ENCODE data around the gene CHDH. TPM values are rescaled to one million over a fixed set of nuclear protein-coding genes. Genes with fewer than 3 reads are reported as not detected.

Gene CHDH, protein sequence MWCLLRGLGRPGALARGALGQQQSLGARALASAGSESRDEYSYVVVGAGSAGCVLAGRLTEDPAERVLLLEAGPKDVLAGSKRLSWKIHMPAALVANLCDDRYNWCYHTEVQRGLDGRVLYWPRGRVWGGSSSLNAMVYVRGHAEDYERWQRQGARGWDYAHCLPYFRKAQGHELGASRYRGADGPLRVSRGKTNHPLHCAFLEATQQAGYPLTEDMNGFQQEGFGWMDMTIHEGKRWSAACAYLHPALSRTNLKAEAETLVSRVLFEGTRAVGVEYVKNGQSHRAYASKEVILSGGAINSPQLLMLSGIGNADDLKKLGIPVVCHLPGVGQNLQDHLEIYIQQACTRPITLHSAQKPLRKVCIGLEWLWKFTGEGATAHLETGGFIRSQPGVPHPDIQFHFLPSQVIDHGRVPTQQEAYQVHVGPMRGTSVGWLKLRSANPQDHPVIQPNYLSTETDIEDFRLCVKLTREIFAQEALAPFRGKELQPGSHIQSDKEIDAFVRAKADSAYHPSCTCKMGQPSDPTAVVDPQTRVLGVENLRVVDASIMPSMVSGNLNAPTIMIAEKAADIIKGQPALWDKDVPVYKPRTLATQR
- 1 to 10 TPM; 3.2 to 4.9 TPM for total RNA-seq
- 10 to 100 TPM in 1 of 2 donors, 1 to 10 TPM in 1; 8.6 to 10.2 TPM for polyA plus RNA-seq (ENCODE audit: insufficient read length in 2 of 2)
- long read RNA-seq, donor 1, full-length matches to known transcripts = 1 of 1 reads
- long read RNA-seq, donor 1, partial matches to known transcripts = 0 of 1 reads
- long read RNA-seq, donor 1, other reads (novel, unspliced or antisense) = 0 of 1 reads
- long read RNA-seq, donor 2, full-length matches to known transcripts = 1 of 1 reads
- long read RNA-seq, donor 2, partial matches to known transcripts = 0 of 1 reads
- long read RNA-seq, donor 2, other reads (novel, unspliced or antisense) = 0 of 1 reads
- long read RNA-seq, donor 3, full-length matches to known transcripts = 1 of 1 reads
- long read RNA-seq, donor 3, partial matches to known transcripts = 0 of 1 reads
- long read RNA-seq, donor 3, other reads (novel, unspliced or antisense) = 0 of 1 reads
- long read RNA-seq, donor 4 = 0 reads

DNA sequence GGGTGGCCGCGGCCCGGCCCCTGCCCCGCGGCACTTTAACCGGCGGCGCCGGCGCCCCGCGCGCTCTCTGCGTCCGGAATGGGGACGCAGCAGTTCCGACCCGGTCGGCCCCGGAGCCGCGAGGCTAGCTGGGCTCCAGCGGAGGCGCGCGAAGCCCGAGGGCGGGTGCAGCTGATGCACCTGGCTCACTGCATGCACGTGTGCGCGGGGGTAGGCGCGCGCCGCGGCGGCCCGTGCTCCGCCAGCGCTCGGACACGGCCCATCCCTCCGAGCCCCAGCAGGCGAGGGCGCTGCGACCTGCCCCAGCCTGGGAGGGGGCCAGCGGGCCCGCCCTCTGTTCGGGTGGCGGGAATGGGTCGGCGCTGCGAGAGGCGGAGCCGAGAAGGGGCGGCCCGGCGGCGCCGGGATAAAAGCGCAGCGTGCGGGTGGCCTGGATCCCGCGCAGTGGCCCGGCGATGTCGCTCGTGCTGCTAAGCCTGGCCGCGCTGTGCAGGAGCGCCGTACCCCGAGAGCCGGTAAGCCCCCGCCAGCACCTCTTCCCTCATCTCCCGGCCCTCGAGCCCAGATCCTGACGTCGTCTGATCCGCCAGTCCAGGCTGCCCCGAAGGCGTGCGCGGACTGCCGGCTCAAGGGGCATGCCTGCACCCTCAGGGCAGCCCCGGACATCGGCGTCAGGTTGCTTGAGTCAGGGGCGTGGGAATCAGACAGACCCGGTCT is at the start of gene CHDH, which contains the start of gene IL17RB:
CHDH (minus strand) TSS at position 286 of the 717 bp plus-strand sequence. CDS start 22,411 bp downstream, outside the sequence.
IL17RB (plus strand) TSS at position 435 of the 717 bp plus-strand sequence; CDS start at position 456, 21 bp downstream.
- peak within 1 kb of the TSS; percentile 65 for H3K27ac ChIP-seq (ENCODE audit: low read depth, low read length)
- H3K36me3 ChIP-seq (ENCODE audit: control insufficient read depth, insufficient read depth, low read length) = no peaks in the 10 kb centered on the region
- H3K27me3 ChIP-seq (ENCODE audit: control insufficient read depth, insufficient read depth, low read length) = peaks cover 14% of the 10 kb centered on the region
- H3K4me3 ChIP-seq (ENCODE audit: low read depth, low read length) = peak within 1 kb of the TSS; percentile 46
- DNase-seq (ENCODE audit: low read depth in 4 of 6, low spot score in 6 of 6) = peak in 5 of 6 donors; percentile 33 to 81 (median 41)
- H3K9me3 ChIP-seq (ENCODE audit: control insufficient read depth, insufficient read depth, low read length) = no peaks in the 10 kb centered on the region
- H3K4me1 ChIP-seq (ENCODE audit: control insufficient read depth, insufficient read depth, low read length) = peaks cover 45% of the 10 kb centered on the region
- WGBS (ENCODE audit: insufficient coverage) = under 1% methylated on average over 91 of the region's 91 CpGs

DNA sequence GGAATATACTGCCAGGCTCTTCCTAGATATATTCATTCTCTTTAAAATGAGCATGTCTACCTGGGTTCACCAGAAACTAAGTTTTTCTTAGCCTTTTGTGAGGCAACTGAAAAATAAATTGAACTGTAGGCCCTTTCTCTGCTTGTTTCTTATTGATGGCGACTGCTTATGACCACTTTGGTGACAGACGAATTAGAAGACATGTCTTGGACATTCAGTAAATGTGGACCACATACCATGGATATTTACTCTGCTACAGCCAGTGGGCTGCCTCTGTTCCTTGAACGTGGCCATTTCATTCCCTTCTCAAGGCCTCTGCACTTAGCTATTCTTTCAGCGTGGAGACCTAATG is 46.0 kb upstream of the CHDH start:
- Histone ChIP-seq H3K36me3 (ENCODE audit: control insufficient read depth, insufficient read depth, low read length) (peaks cover under 1% of the 10 kb centered on the region), H3K4me1 (ENCODE audit: control insufficient read depth, insufficient read depth, low read length) (no peaks in the 10 kb centered on the region), H3K27ac (ENCODE audit: low read depth, low read length) (peak overlapping the region; percentile 95), H3K4me3 (ENCODE audit: low read depth, low read length) (peak overlapping the region; percentile 74), H3K27me3 (ENCODE audit: control insufficient read depth, insufficient read depth, low read length) (peaks cover 3% of the 10 kb centered on the region), H3K9me3 (ENCODE audit: control insufficient read depth, insufficient read depth, low read length) (no peaks in the 10 kb centered on the region)
- WGBS (ENCODE audit: insufficient coverage) = 33% methylated on average over 4 of the region's 4 CpGs
- DNase-seq (ENCODE audit: low read depth in 4 of 6, low spot score in 6 of 6) = no peak

DNA sequence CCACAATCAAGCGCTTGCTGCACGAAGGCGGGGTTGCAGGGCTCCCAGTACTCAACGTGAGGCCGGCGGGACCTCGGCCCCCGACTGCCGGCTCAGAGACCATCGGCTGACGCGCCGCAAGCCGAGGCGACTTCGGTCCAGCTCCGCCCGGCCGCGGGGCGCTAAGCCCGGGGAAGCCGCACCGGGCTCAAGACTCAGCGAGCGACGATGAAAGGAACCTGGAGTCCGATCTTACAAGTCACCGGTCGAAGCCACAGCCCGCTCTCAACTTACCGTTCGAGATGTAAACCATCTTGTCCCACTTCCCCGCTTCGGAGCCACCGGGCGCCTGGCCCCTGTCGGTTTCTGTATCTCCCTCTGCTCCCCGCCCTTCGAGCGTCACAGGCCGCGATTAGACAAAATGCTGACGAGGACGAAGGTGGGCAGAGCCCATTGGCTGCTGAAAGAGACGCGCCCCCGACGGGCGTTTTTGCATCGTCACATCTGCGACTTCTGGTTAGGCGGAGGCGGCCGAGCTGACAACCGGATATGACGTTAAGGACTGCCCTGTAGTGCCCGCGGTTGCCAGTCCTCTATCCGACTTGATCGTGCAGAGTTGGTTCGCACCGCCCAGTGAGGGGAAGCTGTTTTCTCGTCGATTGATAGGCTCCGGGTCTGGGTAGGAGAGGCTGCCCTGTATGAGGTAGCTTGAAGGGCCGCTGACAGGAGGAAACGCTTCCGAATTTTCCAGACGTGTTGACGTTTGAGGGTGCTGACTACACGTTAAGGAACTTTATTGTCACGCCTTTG is 45.5 kb upstream of the CHDH start, which contains the start of gene SELENOK:
SELENOK (minus strand) TSS at position 363 of the 789 bp plus-strand sequence.
- peaks cover 5% of the 10 kb centered on the region for H3K36me3 ChIP-seq (ENCODE audit: control insufficient read depth, insufficient read depth, low read length)
- H3K4me1 ChIP-seq (ENCODE audit: control insufficient read depth, insufficient read depth, low read length) = no peaks in the 10 kb centered on the region
- peak; percentile 97 to 100 (median 99) for DNase-seq (ENCODE audit: low read depth in 4 of 6, low spot score in 6 of 6)
- H3K27ac ChIP-seq (ENCODE audit: low read depth, low read length) = peak within 1 kb of the TSS; percentile 95
- H3K27me3 ChIP-seq (ENCODE audit: control insufficient read depth, insufficient read depth, low read length) = peaks cover 3% of the 10 kb centered on the region
- H3K9me3 ChIP-seq (ENCODE audit: control insufficient read depth, insufficient read depth, low read length) = no peaks in the 10 kb centered on the region
- WGBS (ENCODE audit: insufficient coverage) = 0% methylated on average over 69 of the region's 73 CpGs
- H3K4me3 ChIP-seq (ENCODE audit: low read depth, low read length) = peak within 1 kb of the TSS; percentile 74

DNA sequence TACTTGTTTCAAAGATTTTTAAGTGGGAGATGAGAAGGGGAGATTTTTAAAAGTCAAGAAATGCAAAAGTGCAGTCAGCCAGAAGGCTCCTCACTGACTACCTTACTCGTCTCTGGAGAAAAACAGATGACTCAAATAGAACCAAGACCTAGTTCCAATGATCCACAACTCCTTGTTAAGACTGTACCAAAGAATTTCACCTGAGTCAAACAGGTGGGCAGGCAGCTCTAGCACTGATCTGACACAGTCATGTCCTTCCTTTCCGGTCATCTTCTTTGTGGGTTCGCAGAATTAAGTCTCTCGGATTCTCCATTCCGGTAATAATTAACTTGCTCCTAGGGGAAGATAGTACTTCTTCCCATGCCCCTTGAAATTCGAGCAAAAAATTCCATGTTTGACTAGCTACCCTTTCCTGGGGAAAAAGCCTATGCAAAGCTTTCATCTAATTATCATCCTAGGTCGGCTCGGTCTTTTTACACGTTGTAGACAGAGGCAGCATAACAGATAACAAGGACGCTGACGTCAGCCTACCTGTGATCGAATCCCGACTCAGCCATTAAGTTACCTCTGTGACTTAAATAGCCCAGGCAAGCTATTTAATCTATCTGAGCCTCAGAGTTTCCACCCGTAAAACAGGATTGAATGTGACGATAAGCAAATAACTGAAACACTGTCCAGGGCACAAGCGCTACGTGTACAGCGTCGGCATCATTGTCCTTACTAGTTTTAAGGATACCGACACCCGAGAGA is 44.7 kb upstream of the CHDH start:
- Histone ChIP-seq H3K4me1 (ENCODE audit: control insufficient read depth, insufficient read depth, low read length) (no peaks in the 10 kb centered on the region), H3K4me3 (ENCODE audit: low read depth, low read length) (peak overlapping the region; percentile 74), H3K27me3 (ENCODE audit: control insufficient read depth, insufficient read depth, low read length) (no peaks in the 10 kb centered on the region), H3K9me3 (ENCODE audit: control insufficient read depth, insufficient read depth, low read length) (no peaks in the 10 kb centered on the region), H3K36me3 (ENCODE audit: control insufficient read depth, insufficient read depth, low read length) (peaks cover 9% of the 10 kb centered on the region), H3K27ac (ENCODE audit: low read depth, low read length) (peak overlapping the region; percentile 95)
- DNase-seq (ENCODE audit: low read depth in 4 of 6, low spot score in 6 of 6) = peak in 2 of 6 donors; percentile 4 to 77
- 0% methylated on average over 16 of the region's 21 CpGs for WGBS (ENCODE audit: insufficient coverage)

DNA sequence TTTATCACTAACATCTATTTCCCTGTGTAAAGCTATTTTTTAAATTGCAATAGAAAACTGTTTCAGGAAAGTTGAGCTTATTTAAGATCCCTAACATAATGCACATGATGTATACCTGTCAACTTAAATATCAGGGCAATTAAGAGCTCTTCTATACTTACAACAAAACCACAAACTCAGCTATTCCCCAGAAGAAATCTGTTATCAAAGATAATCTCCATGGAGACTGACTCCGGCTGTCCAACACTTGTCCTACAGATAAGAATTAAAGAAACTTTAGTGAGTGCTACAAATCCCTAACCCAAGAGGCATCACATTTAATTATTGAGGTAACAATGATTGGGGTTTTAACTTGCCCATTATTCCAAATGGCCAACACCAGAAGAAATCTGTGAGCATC is 42.0 kb upstream of the CHDH start:
- no CpG with 5 or more reads among the region's 1 CpG for WGBS (ENCODE audit: insufficient coverage)
- Histone ChIP-seq H3K36me3 (ENCODE audit: control insufficient read depth, insufficient read depth, low read length) (peaks cover 17% of the 10 kb centered on the region), H3K4me1 (ENCODE audit: control insufficient read depth, insufficient read depth, low read length) (no peaks in the 10 kb centered on the region), H3K9me3 (ENCODE audit: control insufficient read depth, insufficient read depth, low read length) (no peaks in the 10 kb centered on the region), H3K27ac (ENCODE audit: low read depth, low read length) (no peak overlapping the region), H3K27me3 (ENCODE audit: control insufficient read depth, insufficient read depth, low read length) (no peaks in the 10 kb centered on the region), H3K4me3 (ENCODE audit: low read depth, low read length) (no peak overlapping the region)
- no peak for DNase-seq (ENCODE audit: low read depth in 4 of 6, low spot score in 6 of 6)

DNA sequence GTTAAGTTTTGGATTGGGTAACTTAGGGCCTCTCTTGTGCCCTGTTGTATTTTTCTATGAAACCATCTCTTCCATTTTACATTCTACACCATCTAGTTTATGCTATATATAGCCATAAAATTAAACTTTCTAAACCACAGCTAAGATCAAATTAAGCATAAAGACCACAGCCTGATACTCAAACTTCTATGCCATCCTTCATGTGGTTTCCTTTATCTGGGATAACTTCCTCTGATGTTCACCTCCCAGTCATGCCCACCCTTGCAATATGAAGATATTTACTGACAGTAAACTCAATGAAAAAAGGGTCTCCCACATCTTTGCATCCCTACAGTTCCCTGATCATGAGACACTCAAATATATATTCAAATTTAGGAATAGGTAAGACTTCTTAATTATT is 41.2 kb upstream of the CHDH start:
- H3K4me3 ChIP-seq (ENCODE audit: low read depth, low read length) = no peak overlapping the region
- DNase-seq (ENCODE audit: low read depth in 4 of 6, low spot score in 6 of 6) = no peak
- peaks cover 17% of the 10 kb centered on the region for H3K36me3 ChIP-seq (ENCODE audit: control insufficient read depth, insufficient read depth, low read length)
- no peak overlapping the region for H3K27ac ChIP-seq (ENCODE audit: low read depth, low read length)
- H3K27me3 ChIP-seq (ENCODE audit: control insufficient read depth, insufficient read depth, low read length) = no peaks in the 10 kb centered on the region
- no peaks in the 10 kb centered on the region for H3K9me3 ChIP-seq (ENCODE audit: control insufficient read depth, insufficient read depth, low read length)
- no peaks in the 10 kb centered on the region for H3K4me1 ChIP-seq (ENCODE audit: control insufficient read depth, insufficient read depth, low read length)

DNA sequence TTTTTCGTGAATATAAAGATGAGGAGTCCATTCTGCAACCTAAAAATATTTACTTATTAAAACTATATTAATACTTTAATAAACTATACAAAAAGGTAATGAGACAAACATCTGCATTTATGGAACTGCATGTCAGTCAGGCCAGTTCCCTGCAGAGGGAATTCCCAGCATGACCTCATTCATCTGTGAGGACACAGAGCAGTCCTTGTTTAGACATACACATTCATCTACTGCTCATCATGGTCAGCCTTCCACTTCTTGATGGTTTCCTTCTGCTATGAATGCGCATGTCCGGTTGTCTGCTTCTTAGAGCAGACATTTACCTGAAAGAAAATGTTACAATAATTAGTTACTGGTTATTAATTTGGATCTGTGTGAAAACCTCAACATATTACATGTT is 39.0 kb upstream of the CHDH start:
- Histone ChIP-seq H3K9me3 (ENCODE audit: control insufficient read depth, insufficient read depth, low read length) (no peaks in the 10 kb centered on the region), H3K4me3 (ENCODE audit: low read depth, low read length) (no peak overlapping the region), H3K4me1 (ENCODE audit: control insufficient read depth, insufficient read depth, low read length) (peaks cover 5% of the 10 kb centered on the region), H3K36me3 (ENCODE audit: control insufficient read depth, insufficient read depth, low read length) (peaks cover 17% of the 10 kb centered on the region), H3K27ac (ENCODE audit: low read depth, low read length) (no peak overlapping the region), H3K27me3 (ENCODE audit: control insufficient read depth, insufficient read depth, low read length) (no peaks in the 10 kb centered on the region)
- no peak for DNase-seq (ENCODE audit: low read depth in 4 of 6, low spot score in 6 of 6)
- no CpG with 5 or more reads among the region's 3 CpGs for WGBS (ENCODE audit: insufficient coverage)

DNA sequence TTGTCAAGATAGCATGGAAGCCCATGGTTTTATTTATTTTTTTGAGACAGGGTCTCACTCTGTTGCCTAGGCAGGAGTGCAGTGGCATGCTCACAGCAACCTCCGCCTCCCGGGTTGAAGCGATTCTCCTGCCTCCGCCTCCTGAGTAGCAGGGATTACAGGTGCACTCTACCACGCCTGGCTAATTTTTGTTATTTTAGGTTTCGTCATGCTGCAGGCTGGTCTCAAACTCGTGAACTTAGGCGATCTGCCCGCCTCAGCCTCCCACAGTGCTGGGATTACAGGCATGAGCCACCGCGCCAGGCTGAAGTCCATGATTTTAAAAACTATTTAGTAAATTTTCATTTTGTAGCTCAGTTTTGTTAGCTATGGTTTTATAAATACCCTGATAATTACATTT is 38.4 kb upstream of the CHDH start:
- peaks cover 5% of the 10 kb centered on the region for H3K4me1 ChIP-seq (ENCODE audit: control insufficient read depth, insufficient read depth, low read length)
- no peak overlapping the region for H3K27ac ChIP-seq (ENCODE audit: low read depth, low read length)
- WGBS (ENCODE audit: insufficient coverage) = 95% methylated on average over 9 of the region's 11 CpGs
- no peak for DNase-seq (ENCODE audit: low read depth in 4 of 6, low spot score in 6 of 6)
- no peak overlapping the region for H3K4me3 ChIP-seq (ENCODE audit: low read depth, low read length)
- H3K27me3 ChIP-seq (ENCODE audit: control insufficient read depth, insufficient read depth, low read length) = no peaks in the 10 kb centered on the region
- no peaks in the 10 kb centered on the region for H3K9me3 ChIP-seq (ENCODE audit: control insufficient read depth, insufficient read depth, low read length)
- H3K36me3 ChIP-seq (ENCODE audit: control insufficient read depth, insufficient read depth, low read length) = peaks cover 20% of the 10 kb centered on the region
